Sigmoid colon (tissue), 4 donors: ENCODE measurements around the gene SMIM10L2A.

Experiments
- CTCF ChIP-seq, 4 experiments: fragments of 450-650 bp in 3 of 4; fragments of 200-600 bp in 1 of 4; IDR thresholded peaks; one replicate each; pipeline ENCODE4 v1.5.1; 2016 to 2019; ENCODE audit warnings: antibody characterized with exemption in 4 of 4, mild to moderate bottlenecking in 3 of 4, moderate library complexity in 2 of 4
- POLR2A ChIP-seq, 2 donors: fragments of 450-650 bp; IDR thresholded peaks; one replicate each; pipeline ENCODE4 v1.6.1; 2016; ENCODE audit warnings: antibody characterized with exemption in 2 of 2, mild to moderate bottlenecking in 2 of 2, moderate library complexity in 2 of 2
- POLR2AphosphoS5 ChIP-seq, 4 donors: sonication (generic); formaldehyde crosslinking; IDR thresholded peaks; one replicate each; pipeline ENCODE4 v1.6.1; 2017; ENCODE audit warnings: antibody characterized with exemption in 4 of 4

GRCh38 chrX:135396566-135396965, 25.2 kb upstream of the SMIM10L2A start:
- TF ChIP-seq CTCF (IDR thresholded peaks at IDR 0.05), result no peak
- no peak for TF ChIP-seq POLR2A (IDR thresholded peaks at IDR 0.05)
- TF ChIP-seq POLR2AphosphoS5 (IDR thresholded peaks at IDR 0.05), result no peak
